Left renal pelvis (tissue), 4 donors: ENCODE results near the gene LIPF. TPM values are rescaled to one million over a fixed set of nuclear protein-coding genes. Genes with fewer than 3 reads are reported as not detected.
"Not testable (repeated sequence)": the region's sequence is repeated elsewhere in the genome, so short reads cannot be mapped to it uniquely, and the experiment has no call there.

Experiments
- DNase-seq, 4 donors: peaks; one replicate each; pipeline ENCODE4 v3.0.0-alpha.2; 2013; ENCODE audit warnings: low read depth in 4 of 4, low spot score in 3 of 4
- polyA plus RNA-seq, 4 donors: library from polyadenylated mRNA; unstranded; fragments of 120-200 nt; gene quantifications; one replicate each; pipeline ENCODE4 v1.2.1, GENCODE V29; 2013; ENCODE audit not compliant: insufficient read length in 4 of 4

The LIPF gene
- polyA plus RNA-seq: under 1 TPM in 3 of 4 donors, not detected in 1; 0.14 to 0.41 (median 0.36) TPM

- no peak for DNase-seq
These were observed at the start of gene LIPF for GRCh38 chr10:88664142-88664541. LIPF (plus strand) TSS chr10:88664442; CDS start chr10:88667298, 2,856 bp downstream.

- no peak for DNase-seq
These were observed 47.8 kb upstream of the LIPF start for GRCh38 chr10:88616250-88616977.

- no peak for DNase-seq
These were observed 46.4 kb upstream of the LIPF start for GRCh38 chr10:88617772-88618300.

GRCh38 chr10:88618496-88618895 lies 45.7 kb upstream of the LIPF start:
- no peak for DNase-seq

- no peak for DNase-seq
These were observed 43.8 kb upstream of the LIPF start for GRCh38 chr10:88620441-88620840.

- DNase-seq: no peak
These were observed 40.4 kb upstream of the LIPF start for GRCh38 chr10:88623835-88624234.

GRCh38 chr10:88624840-88625239 lies 39.4 kb upstream of the LIPF start:
- no peak for DNase-seq

- DNase-seq: no peak
These were observed 24.1 kb upstream of the LIPF start for GRCh38 chr10:88640186-88640585.

- no peak for DNase-seq
These were observed 22.0 kb upstream of the LIPF start for GRCh38 chr10:88642209-88642608.

GRCh38 chr10:88642963-88643362 lies 21.3 kb upstream of the LIPF start:
- DNase-seq: no peak

GRCh38 chr10:88647061-88647615 lies 17.1 kb upstream of the LIPF start:
- no peak for DNase-seq

GRCh38 chr10:88651101-88651551 lies 13.1 kb upstream of the LIPF start:
- DNase-seq: no peak

GRCh38 chr10:88652616-88653015 lies 11.6 kb upstream of the LIPF start:
- DNase-seq: no peak

- DNase-seq: no peak
These were observed 6.3 kb upstream of the LIPF start for GRCh38 chr10:88657901-88658300.

- DNase-seq: no peak
These were observed 4.3 kb upstream of the LIPF start for GRCh38 chr10:88659725-88660597.

GRCh38 chr10:88660598-88660884 lies 3.7 kb upstream of the LIPF start:
- DNase-seq: no peak

- no peak for DNase-seq
These were observed 3.2 kb upstream of the LIPF start for GRCh38 chr10:88661018-88661417.

- no peak for DNase-seq
These were observed 2.7 kb upstream of the LIPF start for GRCh38 chr10:88661577-88661976.

- not testable (repeated sequence) for DNase-seq
These were observed 1.1 kb upstream of the LIPF start for GRCh38 chr10:88663153-88663552.

- DNase-seq: no peak
These were observed 4.2 kb downstream of the LIPF start for GRCh38 chr10:88668465-88668864.

- no peak for DNase-seq
These were observed 6.3 kb downstream of the LIPF start for GRCh38 chr10:88670497-88670896.
